GM12874 (cell line): Measurements from ENCODE around the gene SIRPB1.

ENCODE experiments used
- CTCF ChIP-seq: IDR thresholded peaks from 2 replicates; pipeline ENCODE4 v1.5.1; 2011; ENCODE audit warnings: low read depth, mild to moderate bottlenecking, control low read depth, low read length, moderate library complexity; ENCODE audit not compliant: insufficient read depth

SIRPB1 gene

GRCh38 chr20:1635291-1635979, 15.6 kb upstream of the SIRPB1 start:
- TF ChIP-seq CTCF, result no peak

- no peak for TF ChIP-seq CTCF
Measured at GRCh38 chr20:1633535-1633934, 13.7 kb upstream of the SIRPB1 start.

- no peak for TF ChIP-seq CTCF
Measured at GRCh38 chr20:1632178-1632577, 12.4 kb upstream of the SIRPB1 start.

GRCh38 chr20:1631309-1632151, 11.7 kb upstream of the SIRPB1 start:
- TF ChIP-seq CTCF, result no peak

- no peak for TF ChIP-seq CTCF
Measured at GRCh38 chr20:1630186-1630585, 10.4 kb upstream of the SIRPB1 start.

- TF ChIP-seq CTCF, result no peak
Measured at GRCh38 chr20:1629321-1629720, 9.5 kb upstream of the SIRPB1 start.

GRCh38 chr20:1628621-1629020, 8.8 kb upstream of the SIRPB1 start:
- TF ChIP-seq CTCF, result no peak
